Measurements from ENCODE around the gene DAB2.

DAB2 gene

DNA sequence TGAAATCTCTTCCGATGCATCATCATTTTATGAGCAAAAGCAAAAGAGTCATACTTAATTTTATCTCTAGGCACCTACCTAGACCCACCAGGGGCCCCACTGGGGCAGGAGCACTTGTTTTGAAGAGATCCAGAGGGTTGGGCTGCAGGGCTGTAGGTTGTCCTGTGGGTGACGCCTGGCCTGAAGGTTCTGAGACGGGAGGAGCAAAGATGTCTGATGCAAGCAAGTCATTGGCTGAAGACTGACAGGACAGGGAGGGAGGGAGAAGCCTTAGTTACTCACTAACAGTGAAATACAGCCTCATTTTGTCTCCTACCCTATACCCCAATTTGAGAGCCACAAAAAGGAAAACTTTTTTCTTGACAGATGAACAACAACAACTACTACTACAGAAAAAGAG lies 43.4 kb downstream of the DAB2 start:
- no peak for DNase-seq (ENCODE audit: low read depth in 2 of 2)

DNA sequence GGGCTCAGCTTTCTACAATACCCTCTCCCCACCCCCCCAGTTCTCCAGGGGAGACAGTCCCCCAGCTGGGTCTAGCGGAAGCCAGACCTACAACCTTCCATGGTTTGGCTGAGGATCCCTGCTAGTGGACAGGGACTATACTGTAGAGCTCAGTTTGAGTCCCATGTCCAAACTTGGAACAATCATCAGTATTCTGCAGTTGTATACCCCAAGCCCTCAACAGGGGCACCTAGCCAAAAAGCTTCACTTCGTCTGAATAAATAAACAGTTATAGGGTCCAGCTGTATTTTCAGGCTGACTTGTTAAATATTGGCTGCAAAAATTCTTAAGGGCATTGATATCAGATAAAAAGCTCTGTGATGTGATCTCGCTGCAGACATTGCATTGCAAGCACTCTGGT lies 45.1 kb downstream of the DAB2 start:
- no peak for DNase-seq (ENCODE audit: low read depth in 2 of 2)

DNA sequence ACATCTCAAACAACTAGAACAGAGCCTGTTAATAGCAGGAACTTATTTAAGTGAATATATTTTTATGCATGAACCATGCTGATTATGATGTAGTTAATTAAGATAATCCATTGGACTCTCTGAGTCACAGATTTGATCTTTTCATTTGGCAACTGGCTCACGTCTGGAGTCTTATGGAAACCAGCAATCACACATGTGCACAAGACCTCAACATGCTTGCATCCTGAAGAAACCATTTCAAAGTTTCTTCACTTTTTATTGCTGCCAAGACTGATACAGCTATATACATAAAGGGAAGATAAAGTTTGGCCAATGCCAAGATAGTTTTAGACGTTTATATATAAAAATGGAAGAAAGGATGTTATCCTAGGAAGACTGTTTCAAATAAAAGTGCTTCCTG lies 47.2 kb downstream of the DAB2 start:
- DNase-seq (ENCODE audit: low read depth in 2 of 2): no peak

- DNase-seq (ENCODE audit: low read depth in 2 of 2): no peak
Observed at GRCh38 chr5:39376293-39376714, 48.5 kb downstream of the DAB2 start.

GRCh38 chr5:39373791-39374190 lies 51.0 kb downstream of the DAB2 start:
- no peak for DNase-seq (ENCODE audit: low read depth in 2 of 2)

- DNase-seq (ENCODE audit: low read depth in 2 of 2): no peak
Observed at GRCh38 chr5:39371367-39371635, 53.5 kb downstream of the DAB2 start.

- no peak for DNase-seq (ENCODE audit: low read depth in 2 of 2)
Observed at GRCh38 chr5:39370555-39371366, 54.0 kb downstream of the DAB2 start.

- DNase-seq (ENCODE audit: low read depth in 2 of 2): no peak
Observed at GRCh38 chr5:39369123-39369815, 55.5 kb downstream of the DAB2 start.

GRCh38 chr5:39368116-39368515 lies 56.7 kb downstream of the DAB2 start:
- no peak for DNase-seq (ENCODE audit: low read depth in 2 of 2)

DNA sequence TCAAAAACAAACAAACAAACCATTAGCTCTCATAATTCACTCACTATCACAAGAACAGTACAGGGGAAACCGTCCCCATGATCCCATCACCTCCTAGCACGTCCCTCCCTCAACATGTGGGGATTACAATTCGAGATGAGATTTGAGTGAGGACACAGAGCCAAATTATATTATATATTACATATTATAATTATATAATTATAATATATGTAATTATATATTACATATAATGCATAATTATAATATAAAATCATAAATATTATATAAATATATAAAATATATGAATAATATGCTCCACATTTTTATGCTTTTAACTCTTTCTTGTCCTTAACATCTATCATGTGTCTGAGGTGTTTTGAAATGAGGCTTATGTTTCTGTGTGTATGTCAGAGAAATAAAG lies 57.1 kb downstream of the DAB2 start:
- DNase-seq (ENCODE audit: low read depth in 2 of 2): no peak

- DNase-seq (ENCODE audit: low read depth in 2 of 2): no peak
Observed at GRCh38 chr5:39364367-39364766, 60.4 kb downstream of the DAB2 start, which contains the start of gene C9. TSS of gene C9 (minus strand) at chr5:39364495. CDS start at chr5:39364464, 31 bp downstream.

GRCh38 chr5:39363217-39363616 lies 61.6 kb downstream of the DAB2 start:
- no peak for DNase-seq (ENCODE audit: low read depth in 2 of 2)

GRCh38 chr5:39362646-39363045 lies 62.1 kb downstream of the DAB2 start:
- DNase-seq (ENCODE audit: low read depth in 2 of 2): no peak

GRCh38 chr5:39361306-39361705 lies 63.5 kb downstream of the DAB2 start:
- no peak for DNase-seq (ENCODE audit: low read depth in 2 of 2)

DNA sequence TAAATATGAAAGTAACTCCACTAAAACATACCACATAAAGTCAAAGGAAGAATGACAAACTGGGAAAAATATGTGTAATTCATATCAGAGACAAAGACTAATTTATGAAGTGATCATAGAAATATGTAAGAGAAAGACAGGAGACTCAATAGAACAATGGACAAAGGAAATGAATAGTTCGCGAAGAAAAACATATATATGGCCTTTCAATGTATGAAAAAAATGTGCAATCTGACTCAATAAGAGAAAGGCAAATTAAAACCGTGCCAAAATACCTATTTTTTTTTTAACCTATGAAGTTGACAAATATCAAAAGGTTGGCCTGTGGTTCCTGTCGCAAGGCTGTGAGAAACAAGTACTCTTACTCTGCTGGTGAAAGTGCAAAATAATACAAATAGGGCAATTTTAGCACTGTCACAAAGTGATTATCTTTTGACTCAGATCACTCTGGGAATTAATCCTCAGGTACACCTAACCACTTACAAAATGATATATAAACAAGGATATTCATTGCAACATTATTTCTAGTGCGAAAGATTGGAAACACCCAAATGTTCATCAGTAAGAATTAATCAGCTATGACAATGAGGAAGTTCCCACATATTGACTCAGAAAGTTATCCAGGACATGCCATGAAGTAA lies 64.2 kb downstream of the DAB2 start:
- no peak for DNase-seq (ENCODE audit: low read depth in 2 of 2)

- no peak for DNase-seq (ENCODE audit: low read depth in 2 of 2)
Observed at GRCh38 chr5:39356263-39356662, 68.5 kb downstream of the DAB2 start.

GRCh38 chr5:39355324-39355723 lies 69.5 kb downstream of the DAB2 start:
- DNase-seq (ENCODE audit: low read depth in 2 of 2): no peak

- no peak for DNase-seq (ENCODE audit: low read depth in 2 of 2)
Observed at GRCh38 chr5:39353717-39354399, 70.9 kb downstream of the DAB2 start.

GRCh38 chr5:39352951-39353350 lies 71.8 kb downstream of the DAB2 start:
- no peak for DNase-seq (ENCODE audit: low read depth in 2 of 2)

GRCh38 chr5:39352170-39352569 lies 72.6 kb downstream of the DAB2 start:
- no peak for DNase-seq (ENCODE audit: low read depth in 2 of 2)

- no peak for DNase-seq (ENCODE audit: low read depth in 2 of 2)
Observed at GRCh38 chr5:39349484-39349883, 75.3 kb downstream of the DAB2 start.

- no peak for DNase-seq (ENCODE audit: low read depth in 2 of 2)
Observed at GRCh38 chr5:39342460-39342859, 82.3 kb downstream of the DAB2 start.

All from stimulated activated CD8-positive, alpha-beta memory T cell treated with anti-CD3 and anti-CD28 coated beads, Interleukin-7, amount 100 ng/mL, for 4 hours (primary cell).